ENCODE results near the gene C1QL2.

C1QL2 gene

GRCh38 chr2:119180892-119181291 is 22.3 kb upstream of the C1QL2 start:
- TF ChIP-seq, protein P1, sequence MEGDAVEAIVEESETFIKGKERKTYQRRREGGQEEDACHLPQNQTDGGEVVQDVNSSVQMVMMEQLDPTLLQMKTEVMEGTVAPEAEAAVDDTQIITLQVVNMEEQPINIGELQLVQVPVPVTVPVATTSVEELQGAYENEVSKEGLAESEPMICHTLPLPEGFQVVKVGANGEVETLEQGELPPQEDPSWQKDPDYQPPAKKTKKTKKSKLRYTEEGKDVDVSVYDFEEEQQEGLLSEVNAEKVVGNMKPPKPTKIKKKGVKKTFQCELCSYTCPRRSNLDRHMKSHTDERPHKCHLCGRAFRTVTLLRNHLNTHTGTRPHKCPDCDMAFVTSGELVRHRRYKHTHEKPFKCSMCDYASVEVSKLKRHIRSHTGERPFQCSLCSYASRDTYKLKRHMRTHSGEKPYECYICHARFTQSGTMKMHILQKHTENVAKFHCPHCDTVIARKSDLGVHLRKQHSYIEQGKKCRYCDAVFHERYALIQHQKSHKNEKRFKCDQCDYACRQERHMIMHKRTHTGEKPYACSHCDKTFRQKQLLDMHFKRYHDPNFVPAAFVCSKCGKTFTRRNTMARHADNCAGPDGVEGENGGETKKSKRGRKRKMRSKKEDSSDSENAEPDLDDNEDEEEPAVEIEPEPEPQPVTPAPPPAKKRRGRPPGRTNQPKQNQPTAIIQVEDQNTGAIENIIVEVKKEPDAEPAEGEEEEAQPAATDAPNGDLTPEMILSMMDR (IDR thresholded peaks at IDR 0.05; ENCODE audit: low read depth, low read length, missing control alignments) = no peak
- DNase-seq (ENCODE audit: extremely low read depth, low read depth) = no peak

DNA sequence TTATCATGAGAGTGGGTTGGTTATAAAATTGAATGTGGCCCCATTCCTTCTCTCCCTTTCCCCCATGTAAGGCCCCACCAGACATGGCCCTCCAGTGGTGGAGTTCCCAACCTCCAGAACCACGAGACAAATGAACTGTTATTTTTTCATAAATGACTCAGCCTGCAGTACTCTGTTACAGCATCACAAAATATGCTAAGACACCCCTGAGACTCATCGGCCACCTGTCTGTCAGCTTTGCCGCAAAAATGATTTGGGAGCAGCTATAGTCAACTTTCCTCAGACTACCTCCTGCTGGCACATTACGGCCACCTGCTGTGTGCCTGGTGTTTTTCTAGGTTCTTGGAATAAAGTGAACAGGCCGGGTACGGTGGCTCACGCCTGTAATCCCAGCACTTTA is 21.4 kb upstream of the C1QL2 start:
- H3K4me3 ChIP-seq (replicated peaks; ENCODE audit: low read depth, low read length) = no peak overlapping the region
- TF ChIP-seq, protein P1 (IDR thresholded peaks at IDR 0.05; ENCODE audit: low read depth, low read length, missing control alignments) = no peak
- no peak for DNase-seq (ENCODE audit: extremely low read depth, low read depth)

More at GRCh38 chr2:119180892-119181291, 22.3 kb upstream of the C1QL2 start:
- no peak overlapping the region for H3K4me3 ChIP-seq (replicated peaks; ENCODE audit: low read depth, low read length)

GRCh38 chr2:119179202-119179601 is 20.7 kb upstream of the C1QL2 start:
- DNase-seq (ENCODE audit: extremely low read depth, low read depth) = no peak
- H3K4me3 ChIP-seq (replicated peaks; ENCODE audit: low read depth, low read length) = no peak overlapping the region
- TF ChIP-seq, protein P1 (IDR thresholded peaks at IDR 0.05; ENCODE audit: low read depth, low read length, missing control alignments) = no peak

GRCh38 chr2:119178776-119179175 is 20.2 kb upstream of the C1QL2 start:
- TF ChIP-seq, protein P1 (IDR thresholded peaks at IDR 0.05; ENCODE audit: low read depth, low read length, missing control alignments) = no peak
- no peak for DNase-seq (ENCODE audit: extremely low read depth, low read depth)
- H3K4me3 ChIP-seq (replicated peaks; ENCODE audit: low read depth, low read length) = no peak overlapping the region

DNA sequence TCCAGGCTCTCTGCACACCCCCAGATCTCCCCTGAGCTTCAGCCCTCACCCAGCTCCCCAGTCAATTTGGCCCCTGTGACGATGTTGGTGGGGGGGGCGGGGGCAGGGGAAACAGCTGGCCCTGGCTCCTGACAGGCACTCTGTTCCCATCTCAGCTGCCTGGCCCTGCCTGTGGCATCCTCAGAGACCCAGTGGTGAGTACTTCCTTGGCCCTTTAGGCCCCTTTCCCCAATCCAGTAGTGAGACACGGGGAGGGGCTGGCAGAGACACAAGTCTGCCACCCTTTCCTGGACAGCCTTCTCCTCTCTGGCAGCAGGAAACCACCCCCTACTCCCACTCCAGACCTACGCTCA is 19.3 kb upstream of the C1QL2 start:
- DNase-seq (ENCODE audit: extremely low read depth, low read depth) = no peak
- no peak overlapping the region for H3K4me3 ChIP-seq (replicated peaks; ENCODE audit: low read depth, low read length)
- TF ChIP-seq, protein P1 (IDR thresholded peaks at IDR 0.05; ENCODE audit: low read depth, low read length, missing control alignments) = no peak

DNA sequence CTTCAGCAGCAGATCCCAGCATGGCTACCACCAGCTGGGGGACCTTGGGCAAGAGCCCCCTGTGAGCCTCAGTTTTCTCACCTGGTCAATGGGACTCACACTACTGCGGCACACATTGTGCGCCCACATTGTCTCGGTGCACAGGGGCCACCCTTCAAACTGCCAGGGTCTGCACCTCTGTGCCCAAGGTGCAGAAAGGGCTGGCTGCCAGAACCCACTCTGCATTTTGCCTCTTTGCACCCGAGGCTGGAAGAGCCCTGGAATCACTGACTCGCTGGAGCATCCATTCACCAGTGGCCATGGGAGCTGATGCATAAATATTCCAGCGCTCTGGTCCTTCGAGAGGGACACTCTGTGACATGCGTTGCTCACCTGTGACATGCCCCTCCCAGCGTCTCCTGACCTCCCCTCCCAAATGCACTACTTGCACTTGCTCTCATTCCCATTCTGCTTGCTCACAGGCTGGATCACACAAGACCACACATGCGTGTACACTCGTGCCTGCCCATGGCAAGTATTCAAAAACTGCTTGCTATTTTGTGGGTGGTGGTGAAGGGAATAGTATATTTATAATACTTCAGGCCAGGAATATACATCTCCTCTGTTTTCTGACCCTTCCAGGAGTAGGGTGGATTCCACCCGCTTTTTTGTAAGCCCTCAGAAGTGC is 18.8 kb upstream of the C1QL2 start:
- no peak overlapping the region for H3K4me3 ChIP-seq (replicated peaks; ENCODE audit: low read depth, low read length)
- TF ChIP-seq, protein P1 (IDR thresholded peaks at IDR 0.05; ENCODE audit: low read depth, low read length, missing control alignments) = no peak

GRCh38 chr2:119175517-119175916 is 17.0 kb upstream of the C1QL2 start:
- H3K4me3 ChIP-seq (replicated peaks; ENCODE audit: low read depth, low read length) = no peak overlapping the region
- DNase-seq (ENCODE audit: extremely low read depth, low read depth) = no peak
- TF ChIP-seq, protein P1 (IDR thresholded peaks at IDR 0.05; ENCODE audit: low read depth, low read length, missing control alignments) = no peak

More for the DNA sequence above, 18.8 kb upstream of the C1QL2 start:
- DNase-seq (ENCODE audit: extremely low read depth, low read depth) = no peak
